Kidney (tissue), 14 donors: Measurements from ENCODE around the gene PPP1R26. TPM values are rescaled to one million over a fixed set of nuclear protein-coding genes. Genes with fewer than 3 reads are reported as not detected.
A peak's percentile ranks its signal among the peaks of the same experiment; 100 is the strongest.

Experiments
- DNase-seq, 5 donors: peaks; one replicate each; pipeline ENCODE4 v3.0.0-alpha.2; 2013 to 2020
- FAIRE-seq: peaks from 2 replicates; lab custom pipeline; 2012; peaks lifted over from hg19 to GRCh38; lab: Jason Lieb, UNC
- H3K27ac ChIP-seq, 2 donors: one replicate each; pipeline ENCODE4 v1.7.0; 2013; ENCODE audit warnings: low read depth in 2 of 2, low read length in 2 of 2, inconsistent platforms in 1 of 2
- H3K27me3 ChIP-seq: one replicate; pipeline ENCODE4 v1.7.1; 2013; ENCODE audit warnings: low read length, inconsistent platforms; ENCODE audit not compliant: control insufficient read depth, insufficient read depth
- H3K36me3 ChIP-seq, 3 donors: one replicate each; pipeline versions ENCODE4 v1.7.0 to v1.7.1; 2013; ENCODE audit warnings: low read length in 3 of 3, control low read depth in 1 of 3, inconsistent platforms in 1 of 3; ENCODE audit not compliant: insufficient read depth in 3 of 3, control insufficient read depth in 2 of 3
- H3K4me1 ChIP-seq, 3 donors: one replicate each; pipeline versions ENCODE4 v1.7.0 to v1.7.1; 2013; ENCODE audit warnings: low read length in 3 of 3, inconsistent platforms in 1 of 3, low read depth in 1 of 3; ENCODE audit not compliant: control insufficient read depth in 2 of 3, insufficient read depth in 2 of 3
- H3K4me3 ChIP-seq, 3 donors: one replicate each; pipeline versions ENCODE4 v1.7.0 to v1.8.1; 2013; ENCODE audit warnings: low read length in 3 of 3, control low read depth in 1 of 3, inconsistent platforms in 1 of 3
- H3K9ac ChIP-seq, 3 donors: one replicate each; pipeline versions ENCODE4 v1.7.0 to v1.7.1; 2013; ENCODE audit warnings: low read length in 3 of 3, control low read depth in 1 of 3, inconsistent platforms in 1 of 3
- H3K9me3 ChIP-seq, 3 donors: one replicate each; pipeline versions ENCODE4 v1.7.0 to v1.7.1; 2013; ENCODE audit warnings: low read length in 3 of 3, control low read depth in 1 of 3, inconsistent platforms in 1 of 3; ENCODE audit not compliant: control insufficient read depth in 2 of 3, insufficient read depth in 1 of 3
- CTCF ChIP-seq: IDR thresholded peaks from 3 replicates; pipeline ENCODE4 v1.5.1; 2012; ENCODE audit warnings: mild to moderate bottlenecking, moderate library complexity, borderline replicate concordance; ENCODE audit not compliant: insufficient read depth; ENCODE audit errors: extremely low read depth
- intact Hi-C: fragments of 100-400 bp; cut with DNase I; formaldehyde crosslinking; loops from one replicate; pipeline ENCODE4 v1.11.1; 2022
- polyA plus RNA-seq: library from polyadenylated mRNA; stranded (reverse); fragments of 350-450 nt; fragmentation: Illumina TruSeq; extraction: RNeasy Lipid Tissue Mini Kit (QIAGEN cat#74804); gene quantifications from one replicate; pipeline ENCODE4 v1.2.3, GENCODE V29; 2014; ENCODE audit warnings: low read depth, low replicate concordance; ENCODE audit not compliant: insufficient read depth
- total RNA-seq: library from RNA; stranded (reverse); fragmentation: NEBNext Ultra II Directional; extraction: Animal tissue kit (Norgen Biotek cat#: 25700); gene quantifications from one replicate; pipeline ENCODE4 v1.2.1, GENCODE V29; 2021
- donor health status: control.
- donor health status: control.
- donor health status: control.
- donor health status: control.
- donor health status: control.
- donor health status: DM: yes; HTN: yes; CAD: no.
- donor health status: Normal renal cell carcinoma (clear cell type).

Gene PPP1R26
- total and polyA plus RNA-seq, 2 donors from 2014 or later = 10.2 to 22.0 TPM

- TF ChIP-seq CTCF = peak; percentile 90
- Histone ChIP-seq H3K4me3 (peak within 1 kb of the TSS; percentile 56 to 88 (median 69)), H3K4me1 (peaks cover 0 to 15% (median 8%) of the 10 kb centered on the region in 3 donors), H3K9ac (peak within 1 kb of the TSS; percentile 10 to 78 (median 54)), H3K27me3 (no peaks in the 10 kb centered on the region), H3K36me3 (peaks cover 0 to 12% (median 12%) of the 10 kb centered on the region in 3 donors), H3K9me3 (no peaks in the 10 kb centered on the region), H3K27ac (peak within 1 kb of the TSS; percentile 60 to 71)
- intact Hi-C loops = no loop called here
- FAIRE-seq (no peak), DNase-seq (peak; percentile 91 to 97 (median 95))
These were observed 21.1 kb downstream of the PPP1R26 start, which contains the start of gene MRPS2 for GRCh38 chr9:135500525-135501260. Gene MRPS2 (plus strand): TSS chr9:135500682. CDS start chr9:135500711, 29 bp downstream.

- peak overlapping the region; percentile 10 to 78 (median 54) for H3K9ac ChIP-seq
- peak overlapping the region; percentile 45 to 88 (median 69) for H3K4me3 ChIP-seq
- peaks cover 0 to 15% (median 8%) of the 10 kb centered on the region in 3 donors for H3K4me1 ChIP-seq
- H3K36me3 ChIP-seq = peaks cover 0 to 12% (median 12%) of the 10 kb centered on the region in 3 donors
- FAIRE-seq = no peak
- intact Hi-C loops = no loop called here
- H3K27ac ChIP-seq = no peak overlapping the region
- no peak for TF ChIP-seq CTCF
- H3K27me3 ChIP-seq = no peaks in the 10 kb centered on the region
- peak in 1 of 5 donors; percentile 69 for DNase-seq
- no peaks in the 10 kb centered on the region for H3K9me3 ChIP-seq
These were observed 21.9 kb downstream of the PPP1R26 start for GRCh38 chr9:135501261-135502167.

- no peaks in the 10 kb centered on the region for H3K27me3 ChIP-seq
- no peak for FAIRE-seq
- no peaks in the 10 kb centered on the region for H3K9me3 ChIP-seq
- peaks cover 0 to 15% (median 8%) of the 10 kb centered on the region in 3 donors for H3K4me1 ChIP-seq
- no peak overlapping the region for H3K9ac ChIP-seq
- peak in 1 of 5 donors; percentile 54 for DNase-seq
- TF ChIP-seq CTCF = no peak
- H3K36me3 ChIP-seq = peaks cover 0 to 12% (median 12%) of the 10 kb centered on the region in 3 donors
- intact Hi-C loops = no loop called here
- H3K4me3 ChIP-seq = no peak overlapping the region
- H3K27ac ChIP-seq = no peak overlapping the region
These were observed 22.7 kb downstream of the PPP1R26 start for GRCh38 chr9:135502168-135502872.
